CD4-positive, alpha-beta T cell treated with Interleukin-15 for 4 hours (primary cell): ENCODE data around the gene MTOR.

Source experiments
- DNase-seq: peaks from one replicate; pipeline ENCODE4 v3.0.0-alpha.2; 2020; ENCODE audit warnings: low spot score

MTOR gene

DNA sequence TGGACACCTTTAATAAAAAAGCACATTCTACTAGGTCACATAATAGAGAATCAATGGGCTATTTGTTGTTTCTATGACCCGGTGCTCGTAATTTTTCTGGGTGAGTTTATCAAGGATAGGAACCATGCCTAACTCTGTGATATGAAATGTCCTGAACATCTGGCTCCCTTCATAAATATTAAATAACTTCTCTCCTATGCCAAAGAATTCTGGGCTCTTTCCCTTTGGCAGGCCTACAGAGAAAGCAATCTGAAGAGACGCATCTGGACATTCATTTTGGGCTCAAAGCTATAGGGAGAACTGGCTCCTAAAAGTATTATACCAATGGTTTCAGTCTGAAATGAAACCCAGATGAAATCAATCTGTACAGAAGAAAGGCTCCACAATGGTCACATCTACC is 112.0 kb downstream of the MTOR start:
- no peak for DNase-seq

DNA sequence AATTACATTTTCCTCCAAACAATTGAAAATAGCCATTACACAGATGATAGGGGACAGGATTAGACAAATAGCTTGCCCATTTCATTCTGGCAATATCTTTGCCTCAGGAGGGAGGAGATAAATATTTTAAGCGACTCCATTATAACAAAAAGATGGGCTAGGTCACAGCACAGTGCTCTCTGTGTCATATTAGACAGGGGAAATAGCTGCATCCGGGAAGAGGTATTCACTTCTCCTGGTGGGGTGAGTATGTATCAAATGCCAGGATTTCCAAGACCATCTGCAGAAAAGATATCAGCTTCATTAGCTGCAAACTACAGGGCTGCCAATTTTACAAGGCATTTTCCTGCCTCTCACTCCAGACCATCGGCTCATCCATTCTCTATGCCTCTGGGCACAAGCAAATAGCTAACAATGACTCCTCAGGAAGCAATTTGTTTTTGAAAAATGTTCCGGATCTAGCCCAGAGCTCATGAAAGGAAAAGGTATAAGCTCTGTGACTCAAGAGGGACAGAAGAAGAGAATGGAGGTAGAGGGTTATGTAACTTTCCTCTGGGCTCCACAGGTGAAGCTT is 115.1 kb downstream of the MTOR start:
- no peak for DNase-seq

DNA sequence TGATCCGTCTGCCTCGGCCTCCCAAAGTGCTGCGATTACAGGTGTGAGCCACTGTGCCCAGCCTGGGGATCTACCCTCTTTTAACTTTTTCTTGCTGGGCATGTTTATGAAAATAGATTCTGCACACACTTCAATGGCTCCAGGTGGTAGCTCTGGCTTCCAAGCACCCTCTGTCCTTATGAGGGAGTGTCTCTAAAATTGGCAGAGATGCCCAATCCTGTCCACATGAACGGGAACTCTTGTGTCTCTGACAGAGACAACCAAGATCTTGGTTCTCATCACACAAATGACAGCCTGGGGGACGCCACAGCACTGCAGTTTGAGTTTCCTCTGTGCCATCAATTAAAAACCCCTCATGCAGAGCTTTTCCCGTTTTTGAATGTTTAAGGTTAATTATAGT is 116.6 kb downstream of the MTOR start:
- DNase-seq = no peak

GRCh38 chr1:11144570-11145256 is 117.6 kb downstream of the MTOR start:
- no peak for DNase-seq

DNA sequence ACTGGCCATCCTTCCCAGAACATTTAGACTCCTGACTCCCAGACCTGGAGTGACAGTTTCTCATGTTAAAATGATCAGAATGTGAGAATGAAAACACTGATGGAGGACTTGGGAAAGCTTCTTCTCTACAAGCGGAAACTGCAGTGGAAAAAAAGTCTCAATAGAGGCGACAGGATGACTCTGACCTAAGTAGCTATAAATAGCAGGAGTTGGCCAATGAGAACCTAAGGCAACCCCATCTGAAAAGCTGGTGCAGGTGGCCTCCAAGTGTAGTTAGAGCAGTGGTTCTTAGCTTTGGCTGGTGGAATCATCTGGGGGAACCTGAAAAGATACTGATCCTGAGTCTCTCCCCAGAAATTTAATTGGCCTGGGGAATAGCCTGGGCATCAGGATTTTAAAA is 118.4 kb downstream of the MTOR start:
- no peak for DNase-seq

GRCh38 chr1:11143401-11143800 is 119.0 kb downstream of the MTOR start:
- DNase-seq = no peak

DNA sequence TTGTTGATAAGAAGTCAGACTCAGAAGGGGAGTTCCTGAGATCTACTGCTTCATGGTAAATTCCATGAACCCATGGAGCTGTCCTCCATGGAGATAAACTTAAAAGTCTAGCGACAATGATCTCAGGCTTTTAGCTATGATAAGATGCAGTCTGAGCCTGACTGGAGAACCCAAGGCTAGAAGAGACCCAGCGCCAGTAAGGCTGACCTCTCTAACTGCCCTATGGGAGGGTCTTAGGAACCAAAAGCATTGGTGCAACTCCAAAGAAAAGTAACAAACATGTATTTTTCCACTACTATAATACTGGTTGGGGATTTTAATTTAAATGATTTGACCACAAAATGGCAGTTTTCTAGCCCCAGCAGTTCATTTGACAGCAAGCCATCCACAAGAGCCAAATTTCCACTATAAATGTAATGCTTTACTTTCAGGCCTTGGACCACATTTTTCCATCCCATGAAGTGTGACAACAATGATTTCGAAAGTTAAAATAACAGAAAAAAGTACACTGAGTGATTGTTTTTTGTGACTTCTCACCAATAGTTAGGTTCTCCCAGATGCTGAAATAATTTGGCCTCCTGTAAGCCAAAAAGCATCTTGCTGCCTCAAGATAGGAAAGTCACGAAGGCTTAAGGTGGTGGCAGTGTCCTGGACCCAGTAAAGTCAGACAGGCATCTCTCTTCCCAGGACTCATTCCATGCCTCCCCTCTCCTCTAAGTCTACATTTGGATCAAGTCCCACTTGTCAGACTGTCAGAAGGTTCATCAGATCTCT is 119.5 kb downstream of the MTOR start:
- DNase-seq = no peak

- no peak for DNase-seq
These were observed 123.4 kb downstream of the MTOR start for GRCh38 chr1:11138952-11139351.

DNA sequence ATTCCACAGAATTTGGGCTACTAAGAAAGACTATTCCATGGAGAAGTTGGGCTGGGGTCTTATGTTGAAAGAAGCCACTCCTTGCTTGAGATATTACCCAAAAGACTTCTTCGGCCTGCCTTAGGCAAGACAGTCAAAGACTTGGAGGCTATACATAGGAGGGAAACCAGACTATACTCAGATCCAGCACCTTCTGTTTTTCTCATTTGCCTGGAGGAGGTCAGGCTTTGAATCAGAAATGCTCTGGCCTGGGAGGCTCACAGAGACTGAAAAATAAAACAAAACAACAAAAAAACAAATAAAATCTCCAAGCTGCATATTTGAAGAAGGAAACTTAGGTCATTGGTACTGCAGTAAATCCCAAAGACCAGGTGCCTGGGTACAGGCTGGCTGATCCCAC is 124.3 kb downstream of the MTOR start:
- no peak for DNase-seq

- DNase-seq = no peak
These were observed 127.5 kb downstream of the MTOR start for GRCh38 chr1:11134898-11135266.

- DNase-seq = no peak
These were observed 128.0 kb downstream of the MTOR start for GRCh38 chr1:11134251-11134897.

- DNase-seq = no peak
These were observed 129.6 kb downstream of the MTOR start for GRCh38 chr1:11132563-11133293.

DNA sequence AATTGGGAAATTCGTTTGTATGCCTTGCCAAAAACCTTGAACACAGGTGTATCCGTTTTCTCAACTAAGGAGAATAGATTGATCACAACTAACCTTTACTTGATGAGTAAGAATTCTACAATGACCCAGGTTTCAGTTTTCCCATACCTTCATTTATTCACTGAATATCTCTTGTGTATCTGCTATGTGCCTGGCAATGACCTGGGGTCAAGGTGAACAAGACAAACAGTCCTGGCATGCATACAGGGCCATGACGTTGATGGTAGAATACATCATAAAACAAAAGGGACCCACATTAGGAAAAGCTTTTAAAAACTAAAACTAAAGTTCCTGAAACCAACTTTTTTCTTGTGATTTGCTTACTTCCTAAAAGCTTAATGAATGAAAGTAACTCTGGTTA is 130.5 kb downstream of the MTOR start:
- DNase-seq = no peak

GRCh38 chr1:11130406-11130805 is 131.9 kb downstream of the MTOR start:
- DNase-seq = no peak

GRCh38 chr1:11129649-11130390 is 132.5 kb downstream of the MTOR start:
- no peak for DNase-seq

DNA sequence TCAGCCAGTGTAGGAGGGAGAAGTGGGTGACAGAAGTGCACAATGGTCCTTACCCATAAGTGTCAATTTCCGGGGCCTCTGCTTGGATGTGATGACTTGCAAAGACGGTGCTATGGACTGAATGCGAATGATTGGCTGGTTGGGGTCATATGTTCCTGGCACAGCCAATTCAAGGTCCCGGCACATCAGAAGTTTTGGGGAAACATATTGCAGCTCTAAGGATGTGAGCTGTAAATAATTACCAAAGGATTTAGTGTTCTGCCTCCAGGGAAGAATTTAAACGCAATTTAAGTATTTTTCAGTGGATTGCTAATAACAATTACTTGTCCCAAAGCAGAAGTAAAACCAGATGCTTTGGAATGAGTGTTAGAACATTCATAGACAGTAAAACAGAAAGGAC is 135.8 kb downstream of the MTOR start:
- DNase-seq = no peak

DNA sequence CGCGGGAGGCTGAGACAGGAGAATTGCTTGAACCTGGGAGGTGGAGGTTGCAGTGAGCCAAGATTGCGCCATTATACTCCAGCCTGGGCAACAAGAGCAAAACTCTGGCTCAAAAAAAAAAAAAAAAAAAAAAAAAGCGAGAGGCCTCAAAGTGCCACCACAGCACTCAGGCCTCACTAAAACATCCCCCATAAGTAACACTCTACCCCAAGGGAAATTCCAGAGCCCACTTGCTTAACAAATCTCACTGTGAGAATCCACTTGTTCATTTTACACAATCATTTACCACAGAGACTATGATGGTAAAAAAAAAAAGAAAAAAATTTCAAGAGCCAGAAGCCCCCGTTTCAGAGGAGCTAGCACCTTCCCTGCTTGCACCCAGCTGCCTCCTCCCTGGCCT is 136.4 kb downstream of the MTOR start:
- no peak for DNase-seq

DNA sequence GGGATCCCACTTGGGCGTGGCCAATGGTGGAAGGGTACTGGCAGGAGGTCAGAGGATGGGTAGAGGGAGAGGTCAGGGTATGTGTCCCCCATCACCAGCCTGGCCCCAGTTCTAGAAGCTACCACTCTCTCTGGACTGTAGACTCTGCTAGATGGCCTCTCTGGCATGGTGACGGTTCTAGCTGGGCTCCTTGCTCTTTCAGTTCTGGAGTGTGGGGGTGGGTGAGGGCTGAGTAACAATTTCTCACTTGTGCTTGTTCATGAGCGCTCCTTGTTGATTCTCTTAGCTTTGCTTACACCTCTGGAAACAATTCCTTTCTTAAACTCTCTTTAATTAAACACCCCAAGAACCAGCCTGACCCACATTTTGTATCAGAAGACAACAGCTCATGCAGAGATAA is 137.4 kb downstream of the MTOR start:
- DNase-seq = no peak

DNA sequence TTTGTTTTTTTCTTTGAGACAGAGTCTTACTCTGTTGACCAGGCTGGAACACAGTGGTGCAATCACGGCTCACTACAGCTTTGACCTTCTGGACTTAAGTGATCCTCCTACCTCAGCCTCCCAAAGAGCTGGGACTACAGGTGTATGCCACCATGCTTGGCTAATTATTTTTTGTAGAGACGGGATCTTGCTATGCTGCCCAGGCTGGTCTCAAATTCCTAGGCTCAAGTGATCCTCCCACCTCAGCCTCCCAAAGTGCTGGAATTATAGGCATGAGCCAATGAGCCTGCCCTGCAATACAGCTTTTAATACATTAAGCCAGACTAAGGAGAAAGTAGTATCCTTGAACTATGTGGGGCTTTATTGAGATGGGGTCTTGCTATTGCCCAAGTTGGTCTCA is 146.0 kb downstream of the MTOR start:
- DNase-seq = no peak

DNA sequence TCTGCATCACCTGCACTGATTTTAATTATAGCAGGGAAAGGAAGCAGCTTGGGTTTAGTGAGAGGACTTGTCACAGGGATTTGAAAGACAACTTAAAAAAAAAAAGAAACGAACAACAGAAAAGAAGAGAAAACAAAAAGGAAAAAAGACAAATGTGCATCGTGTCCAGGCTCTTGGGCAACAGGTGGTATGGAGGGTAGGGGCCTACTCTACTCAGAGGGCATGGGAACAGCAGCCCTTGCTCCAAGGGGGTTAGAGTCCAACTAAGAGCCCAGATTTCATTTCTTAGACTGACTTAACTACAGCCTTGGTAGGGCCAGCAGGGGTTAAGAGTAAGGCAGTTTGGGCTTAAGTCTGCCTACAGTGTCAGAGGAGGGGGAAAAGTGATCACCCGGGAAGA is 147.4 kb downstream of the MTOR start:
- DNase-seq = no peak

DNA sequence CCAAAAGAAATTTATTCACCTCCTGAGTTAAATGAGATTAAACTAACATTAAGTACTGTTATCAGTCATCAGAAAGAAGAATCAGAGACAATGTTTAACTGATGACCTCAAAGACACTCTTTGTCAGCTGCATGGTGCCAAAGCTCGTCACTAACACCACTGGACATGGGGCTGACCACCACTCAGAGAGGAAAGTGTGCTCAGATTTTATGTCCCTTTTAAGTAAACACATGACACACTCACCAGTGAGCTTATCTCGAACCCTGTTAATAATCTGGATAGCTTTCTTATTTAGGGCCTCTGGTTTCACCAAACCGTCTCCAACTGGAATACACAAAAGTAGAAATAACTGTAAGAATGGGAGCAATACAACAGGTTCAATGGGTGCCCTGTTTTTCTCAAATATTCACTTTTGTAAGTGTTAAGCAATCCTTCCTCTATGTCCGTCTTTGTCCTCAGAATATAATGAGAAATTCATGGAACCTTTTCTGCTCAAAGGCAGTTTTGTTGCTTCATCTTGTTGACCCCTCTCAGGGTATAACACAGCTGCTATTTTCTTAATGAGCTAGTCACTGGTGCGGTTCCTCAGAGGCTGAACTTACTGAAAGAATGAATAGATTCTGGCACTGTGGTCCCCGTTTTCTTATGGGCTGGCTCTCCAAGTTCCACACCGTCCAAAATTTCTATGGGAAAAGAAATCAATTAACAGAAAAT is 153.1 kb downstream of the MTOR start:
- no peak for DNase-seq
